ENCODE data around the gene ADGRG6.

- TF ChIP-seq POLR2A (IDR thresholded peaks at IDR 0.05) (no peak), CTCF (IDR thresholded peaks at IDR 0.05 in 4 of 5, conservative IDR thresholded peaks at IDR 0.05 in 1 of 5) (no peak)
Measured at GRCh38 chr6:142331601-142332000, 29.8 kb downstream of the ADGRG6 start.
